H9 (cell line): Measurements from ENCODE around the gene P2RY12. TPM values are rescaled to one million over a fixed set of nuclear protein-coding genes. Genes with fewer than 3 reads are reported as not detected.

Experiments
- DNase-seq: peaks from one replicate; pipeline ENCODE4 v3.0.0-alpha.2; 2017
- H2AFZ ChIP-seq: one replicate; pipeline ENCODE4 v1.6.1; 2013; ENCODE audit warnings: mild to moderate bottlenecking, low read length, control low read depth, moderate library complexity
- H2AK5ac ChIP-seq: 2 replicates; pipeline ENCODE4 v1.6.1; 2013; ENCODE audit warnings: low read length, control low read depth, mixed read lengths; ENCODE audit not compliant: insufficient read length
- H2BK120ac ChIP-seq: one replicate; pipeline ENCODE4 v1.6.1; 2013; ENCODE audit warnings: low read depth, mild to moderate bottlenecking, low read length, control low read depth, inconsistent platforms; ENCODE audit not compliant: poor library complexity, severe bottlenecking
- H2BK12ac ChIP-seq: 2 replicates; pipeline ENCODE4 v1.6.1; 2013; ENCODE audit warnings: low read length, control low read depth, mixed read lengths, low read depth; ENCODE audit not compliant: insufficient read length
- H2BK15ac ChIP-seq: 2 replicates; pipeline ENCODE4 v1.6.1; 2013; ENCODE audit warnings: low read depth, low read length, control low read depth
- H2BK20ac ChIP-seq: one replicate; pipeline ENCODE4 v1.6.1; 2013; ENCODE audit warnings: low read depth, mild to moderate bottlenecking, low read length, control low read depth, inconsistent platforms; ENCODE audit not compliant: poor library complexity, severe bottlenecking
- H2BK5ac ChIP-seq: 2 replicates; pipeline ENCODE4 v1.6.1; 2013; ENCODE audit warnings: low read length, control low read depth, mixed read lengths; ENCODE audit not compliant: insufficient read length
- H3K14ac ChIP-seq: 2 replicates; pipeline ENCODE4 v1.6.1; 2013; ENCODE audit warnings: low read length, control low read depth; ENCODE audit not compliant: insufficient read depth
- H3K18ac ChIP-seq: 2 replicates; pipeline ENCODE4 v1.6.1; 2013; ENCODE audit warnings: low read depth, mild to moderate bottlenecking, mixed read lengths, low read length, control low read depth; ENCODE audit not compliant: insufficient read length
- H3K23ac ChIP-seq: 2 replicates; pipeline ENCODE4 v1.6.1; 2013; ENCODE audit warnings: low read length, control low read depth, mixed read lengths, low read depth; ENCODE audit not compliant: insufficient read length
- H3K23me2 ChIP-seq: 2 replicates; pipeline ENCODE4 v1.6.1; 2013; ENCODE audit warnings: low read depth, mild to moderate bottlenecking, mixed read lengths, low read length, control low read depth; ENCODE audit not compliant: insufficient read length, poor library complexity, severe bottlenecking
- H3K27ac ChIP-seq: 2 replicates; pipeline ENCODE4 v1.5.1; 2013; ENCODE audit warnings: low read length, control low read depth, mixed read lengths, low read depth; ENCODE audit not compliant: insufficient read length
- H3K27me3 ChIP-seq: 2 replicates; pipeline ENCODE4 v1.6.1; 2013; ENCODE audit warnings: low read length, control low read depth, inconsistent platforms; ENCODE audit not compliant: insufficient read depth
- H3K4ac ChIP-seq: 2 replicates; pipeline ENCODE4 v1.6.1; 2013; ENCODE audit warnings: low read depth, mild to moderate bottlenecking, control low read depth, inconsistent platforms, low read length, moderate library complexity
- H3K4me1 ChIP-seq: 2 replicates; pipeline ENCODE4 v1.6.1; 2013; ENCODE audit warnings: low read length, control low read depth, inconsistent platforms; ENCODE audit not compliant: insufficient read depth
- H3K4me2 ChIP-seq: 2 replicates; pipeline ENCODE4 v1.6.1; 2013; ENCODE audit warnings: low read length, control low read depth, mixed read lengths; ENCODE audit not compliant: insufficient read length, insufficient read depth
- H3K56ac ChIP-seq: 2 replicates; pipeline ENCODE4 v1.6.1; 2013; ENCODE audit warnings: low read depth, mild to moderate bottlenecking, mixed read lengths, low read length, control low read depth; ENCODE audit not compliant: insufficient read length
- H3K79me1 ChIP-seq: 2 replicates; pipeline ENCODE4 v1.6.1; 2013; ENCODE audit warnings: low read depth, mild to moderate bottlenecking, moderate library complexity, low read length, control low read depth, inconsistent platforms; ENCODE audit not compliant: insufficient read depth, poor library complexity, severe bottlenecking
- H3K79me2 ChIP-seq: 2 replicates; pipeline ENCODE4 v1.6.1; 2013; ENCODE audit warnings: low read length, control low read depth, inconsistent platforms; ENCODE audit not compliant: insufficient read depth
- H3K9ac ChIP-seq: 2 replicates; pipeline ENCODE4 v1.6.1; 2013; ENCODE audit warnings: low read length, control low read depth, mixed read lengths; ENCODE audit not compliant: insufficient read length; ENCODE audit errors: extremely low read depth
- H3K9me3 ChIP-seq: one replicate; pipeline ENCODE4 v1.6.1; 2013; ENCODE audit warnings: low read depth, low read length, inconsistent platforms; ENCODE audit not compliant: control insufficient read depth
- H3T11ph ChIP-seq: one replicate; pipeline ENCODE4 v1.6.1; 2013; ENCODE audit warnings: mild to moderate bottlenecking, low read length, control low read depth, inconsistent platforms
- H4K20me1 ChIP-seq: one replicate; pipeline ENCODE4 v1.6.1; 2013; ENCODE audit not compliant: control insufficient read depth, insufficient read length, insufficient read depth
- H4K5ac ChIP-seq: 2 replicates; pipeline ENCODE4 v1.6.1; 2013; ENCODE audit warnings: low read depth, mild to moderate bottlenecking, mixed read lengths, low read length, control low read depth; ENCODE audit not compliant: insufficient read length
- H4K8ac ChIP-seq: replicated peaks from 2 replicates; pipeline ENCODE4 v1.6.1; 2013; ENCODE audit warnings: low read length, control low read depth, mixed read lengths, low read depth; ENCODE audit not compliant: insufficient read length
- H4K91ac ChIP-seq: 2 replicates; pipeline ENCODE4 v1.6.1; 2013; ENCODE audit warnings: low read depth, mild to moderate bottlenecking, moderate library complexity, mixed read lengths, low read length, control low read depth; ENCODE audit not compliant: insufficient read length
- H3K27ac Mint-ChIP-seq, 3 experiments: 2 replicates in 2 of 3; 3 replicates in 1 of 3; pipeline ENCODE4 v1.8.0; 2020 to 2021; ENCODE audit warnings: mixed read lengths in 3 of 3, mild to moderate bottlenecking in 1 of 3, moderate library complexity in 1 of 3
- H3K27me3 Mint-ChIP-seq: 2 replicates; pipeline ENCODE4 v1.8.0; 2021; ENCODE audit warnings: low read depth, mild to moderate bottlenecking, moderate library complexity, mixed read lengths
- H3K36me3 Mint-ChIP-seq, 3 experiments: 2 replicates in 2 of 3; 3 replicates in 1 of 3; pipeline ENCODE4 v1.8.0; 2020 to 2021; ENCODE audit warnings: low read depth in 3 of 3, mixed read lengths in 3 of 3; ENCODE audit not compliant: insufficient read depth in 1 of 3
- H3K4me1 Mint-ChIP-seq, 2 experiments: 2 replicates each; pipeline ENCODE4 v1.8.0; 2020; ENCODE audit warnings: mixed read lengths in 2 of 2
- H3K4me3 Mint-ChIP-seq, 2 experiments: 2 replicates in 1 of 2; 3 replicates in 1 of 2; pipeline ENCODE4 v1.8.0; 2020 to 2021; ENCODE audit warnings: mild to moderate bottlenecking in 2 of 2, mixed read lengths in 2 of 2, moderate library complexity in 1 of 2
- H3K9me3 Mint-ChIP-seq, 2 experiments: 2 replicates in 1 of 2; 3 replicates in 1 of 2; pipeline ENCODE4 v1.8.0; 2020; ENCODE audit warnings: mild to moderate bottlenecking in 2 of 2, mixed read lengths in 2 of 2, moderate library complexity in 1 of 2
- CTCF ChIP-seq: fragments of 200-600 bp; sonication (generic); conservative IDR thresholded peaks from 3 replicates; pipeline ENCODE4 v1.8.0; 2021; ENCODE audit warnings: antibody characterized with exemption, mild to moderate bottlenecking
- WGBS: extraction: QIAGEN DNeasy Blood & Tissue Kit; methylation state at CpG from one replicate; pipeline ENCODE4 v1.1.7; 2013; ENCODE audit warnings: missing lambda C conversion rate, low lambda C conversion rate, mixed read lengths; ENCODE audit not compliant: insufficient read length; ENCODE audit errors: extremely low coverage; 5-methylcytosine and 5-hydroxymethylcytosine counted together
- total RNA-seq: library from RNA; stranded (reverse); gene quantifications from 2 replicates; pipeline ENCODE4 v1.2.1, GENCODE V29; 2021

P2RY12 gene
- total RNA-seq, 1 experiment from 2014 or later: not detected

- Mint-ChIP-seq H3K9me3 (no peaks in the 10 kb centered on the region), H3K4me3 (no peak overlapping the region), H3K36me3 (no peaks in the 10 kb centered on the region), H3K4me1 (peaks cover 2 to 8% of the 10 kb centered on the region in 2 experiments), H3K27me3 (no peaks in the 10 kb centered on the region), H3K27ac (peak overlapping the region in 1 of 3 experiments; percentile 18; a peak in 2 of 7 replicates)
- H3K23me2 ChIP-seq: no peaks in the 10 kb centered on the region
- H2BK20ac ChIP-seq: no peak overlapping the region
- DNase-seq: no peak
- no peak overlapping the region for H2AK5ac ChIP-seq
- no peak overlapping the region for H3K23ac ChIP-seq
- no peak overlapping the region for H3K4me2 ChIP-seq
- no peak overlapping the region for H2BK5ac ChIP-seq
- no peak overlapping the region for H3T11ph ChIP-seq
- no peak overlapping the region for H2BK120ac ChIP-seq
- H2BK15ac ChIP-seq: no peak overlapping the region
- no peak overlapping the region for H3K9ac ChIP-seq
- no peaks in the 10 kb centered on the region for H3K27me3 ChIP-seq
- no peak overlapping the region for H2BK12ac ChIP-seq
- no peak overlapping the region for H3K18ac ChIP-seq
- no peak overlapping the region for H4K5ac ChIP-seq
- no peaks in the 10 kb centered on the region for H3K79me2 ChIP-seq
- no peak overlapping the region for H4K8ac ChIP-seq
- no peak overlapping the region for H3K14ac ChIP-seq
- WGBS: no CpG with 5 or more reads among the region's 2 CpGs
- no peak overlapping the region for H4K91ac ChIP-seq
- no peak overlapping the region for H3K4ac ChIP-seq
- no peak overlapping the region for H2AFZ ChIP-seq
- no peak overlapping the region for H3K56ac ChIP-seq
- H4K20me1 ChIP-seq: no peaks in the 10 kb centered on the region
- H3K79me1 ChIP-seq: no peaks in the 10 kb centered on the region
- no peaks in the 10 kb centered on the region for H3K9me3 ChIP-seq
- no peaks in the 10 kb centered on the region for H3K4me1 ChIP-seq
- no peak for TF ChIP-seq CTCF
- no peak overlapping the region for H3K27ac ChIP-seq
These were observed 52.9 kb downstream of the P2RY12 start for GRCh38 chr3:151331696-151332095.
